ENCODE results near the gene BASP1.
"Not testable (repeated sequence)": the region's sequence is repeated elsewhere in the genome, so short reads cannot be mapped to it uniquely, and the experiment has no call there.

The BASP1 gene

DNA sequence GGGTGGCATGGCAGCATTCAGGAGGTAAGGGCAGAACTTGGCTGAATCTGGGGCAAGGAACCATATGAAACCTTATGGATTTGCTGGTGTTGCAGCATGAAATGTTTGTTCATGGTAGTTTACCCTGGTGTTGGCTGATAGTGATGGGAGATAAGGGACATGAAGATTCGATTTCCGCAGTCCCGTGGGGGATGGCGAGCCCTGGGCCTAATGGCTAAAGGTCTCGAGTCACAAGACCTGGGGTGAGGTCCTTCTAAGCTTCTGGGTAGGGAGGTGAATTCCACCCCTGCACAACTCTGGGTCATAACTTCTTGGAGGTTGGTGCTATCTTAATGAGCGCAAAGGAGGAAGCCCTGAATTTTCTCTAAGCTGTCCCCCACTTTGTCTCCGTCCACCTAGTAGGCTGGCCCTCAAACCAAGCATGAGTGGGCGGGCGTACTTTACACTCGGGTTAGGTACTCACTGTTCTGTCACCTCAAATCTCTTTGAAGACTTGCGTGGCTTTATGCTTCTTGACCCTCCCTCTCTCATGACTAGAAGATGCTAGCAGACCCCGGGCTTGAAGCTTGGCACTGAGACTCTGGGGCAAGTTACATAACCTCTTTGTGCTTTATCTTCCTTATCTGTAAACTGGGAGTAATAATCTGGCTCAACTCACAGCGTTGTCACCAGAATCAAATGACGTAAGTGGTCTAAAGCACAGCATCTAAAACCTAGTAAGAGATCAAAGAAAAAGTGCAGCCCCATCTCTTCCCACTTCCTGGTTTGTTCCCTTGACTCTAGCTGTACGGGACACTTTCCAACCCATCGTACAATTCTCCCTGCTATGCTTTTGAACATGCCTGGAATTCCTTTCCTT, 72.5 kb downstream of the BASP1 start:
- no peak for DNase-seq (ENCODE audit: low read depth)

DNA sequence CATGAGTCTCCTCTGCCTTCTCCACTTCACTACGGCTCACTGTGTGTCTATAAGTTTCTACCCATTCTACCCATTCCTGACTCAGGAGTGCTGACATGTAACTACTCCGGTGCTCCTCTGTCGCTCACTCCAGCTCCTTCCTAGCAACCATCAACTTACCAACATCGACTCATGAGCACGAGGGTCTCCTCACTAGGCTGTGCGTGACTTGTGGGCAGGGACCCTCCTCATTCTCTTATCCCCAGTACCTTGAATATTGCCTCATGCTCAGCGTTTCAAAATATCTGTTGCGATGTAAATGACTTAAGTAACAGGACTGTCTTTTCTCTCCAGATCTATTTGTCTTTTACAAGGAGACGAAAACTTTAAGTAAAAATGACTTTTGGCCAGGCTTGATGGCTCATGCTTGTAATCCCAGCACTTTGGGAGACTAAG, 73.1 kb downstream of the BASP1 start:
- DNase-seq (ENCODE audit: low read depth): no peak

DNA sequence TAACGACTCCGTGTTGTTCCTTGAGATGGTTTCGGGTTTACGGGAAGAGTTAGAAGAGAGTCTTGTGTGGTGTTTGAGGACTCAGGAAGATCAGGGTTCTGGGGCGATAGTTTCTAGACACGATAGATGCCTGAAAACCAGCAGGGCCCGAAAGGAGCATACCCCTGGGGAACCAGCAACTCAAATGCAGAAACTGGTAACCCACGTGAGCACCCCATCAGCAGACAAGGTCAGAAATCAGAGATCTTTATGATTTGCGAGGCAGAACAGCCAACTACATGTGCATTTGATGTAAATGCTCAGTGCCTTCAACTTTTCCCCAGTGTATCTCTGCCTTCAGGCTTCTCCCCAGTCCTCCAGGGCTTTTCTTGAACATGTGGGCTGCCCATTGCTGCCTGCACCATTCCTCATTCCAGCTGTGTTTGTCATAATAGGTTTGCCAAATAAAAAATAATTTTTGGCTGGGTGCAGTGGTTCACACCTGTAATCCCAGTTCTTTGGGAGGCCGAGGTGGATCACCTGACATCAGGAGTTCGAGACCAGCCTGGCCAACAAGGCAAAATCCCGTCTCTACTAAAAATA, 75.1 kb downstream of the BASP1 start:
- DNase-seq (ENCODE audit: low read depth): no peak

DNA sequence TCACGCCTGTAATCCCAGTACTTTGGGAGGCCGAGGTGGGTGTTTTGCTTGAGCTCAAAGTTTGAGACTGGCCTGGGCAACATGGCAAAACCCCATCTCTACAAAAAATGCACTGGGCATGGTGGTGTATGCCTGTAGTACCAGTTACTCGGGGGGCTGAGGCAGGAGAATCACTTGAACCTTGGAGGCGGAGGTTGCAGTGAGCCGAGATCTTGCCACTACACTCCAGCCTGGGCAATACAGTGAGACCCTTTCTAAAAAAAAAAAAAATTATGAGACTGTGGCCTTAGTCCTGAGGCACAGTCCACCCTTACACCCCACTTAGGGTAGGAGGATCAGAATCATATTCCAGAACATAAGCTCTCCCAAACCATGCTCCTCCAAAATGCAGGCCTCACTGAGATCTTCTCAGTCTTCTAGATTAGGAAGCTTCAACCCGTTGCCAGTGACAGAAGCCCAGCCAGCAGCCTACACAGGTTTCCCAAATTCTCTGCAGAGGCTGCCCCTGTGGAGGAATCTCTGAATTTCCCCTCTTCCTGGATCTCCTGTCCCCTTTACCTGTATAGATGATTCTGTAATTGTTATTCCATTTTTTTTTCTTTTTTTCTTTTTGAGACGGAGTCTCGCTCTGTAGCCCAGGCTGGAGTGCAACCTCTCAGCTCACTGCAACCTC, 77.3 kb downstream of the BASP1 start:
- no peak for DNase-seq (ENCODE audit: low read depth)

DNA sequence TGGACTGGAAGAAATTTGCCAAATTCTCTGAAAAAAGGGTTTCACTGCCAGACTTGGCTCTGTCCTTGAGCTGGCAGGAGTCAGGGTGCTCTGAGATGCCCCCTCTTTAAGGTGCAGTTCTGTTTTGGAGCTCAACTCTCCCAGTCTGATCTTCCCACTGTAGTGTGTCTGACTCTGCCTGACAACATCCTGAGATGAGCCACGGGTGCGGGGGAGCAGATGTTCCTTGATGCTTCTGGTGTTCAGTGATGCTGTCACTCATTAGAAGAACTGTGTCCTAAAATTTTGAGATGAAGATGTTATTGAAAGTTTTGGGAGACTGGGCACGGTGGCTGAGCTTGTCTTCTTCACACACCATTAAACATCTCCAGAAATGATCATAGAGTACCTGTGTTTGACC, 78.2 kb downstream of the BASP1 start:
- DNase-seq (ENCODE audit: low read depth): no peak

DNA sequence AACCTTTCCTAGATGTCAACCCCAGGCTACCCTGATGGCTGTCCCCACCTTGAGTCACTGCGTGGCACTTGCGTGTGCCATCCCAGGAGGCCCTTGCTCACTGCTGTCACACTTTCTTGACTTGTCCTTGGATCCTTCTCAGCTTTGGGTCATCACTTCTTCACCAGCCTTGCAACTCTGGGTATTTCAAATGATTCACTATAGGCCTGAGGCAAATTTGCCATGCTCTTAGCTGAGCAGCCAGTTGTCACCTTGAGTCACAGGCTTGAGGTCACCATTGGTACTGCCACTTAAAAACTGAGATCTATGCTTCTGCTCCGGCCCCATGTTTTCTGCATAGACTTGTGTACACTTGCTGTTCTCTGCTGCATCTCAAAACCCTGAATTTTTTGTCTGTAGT, 84.7 kb downstream of the BASP1 start:
- DNase-seq (ENCODE audit: low read depth): no peak

DNA sequence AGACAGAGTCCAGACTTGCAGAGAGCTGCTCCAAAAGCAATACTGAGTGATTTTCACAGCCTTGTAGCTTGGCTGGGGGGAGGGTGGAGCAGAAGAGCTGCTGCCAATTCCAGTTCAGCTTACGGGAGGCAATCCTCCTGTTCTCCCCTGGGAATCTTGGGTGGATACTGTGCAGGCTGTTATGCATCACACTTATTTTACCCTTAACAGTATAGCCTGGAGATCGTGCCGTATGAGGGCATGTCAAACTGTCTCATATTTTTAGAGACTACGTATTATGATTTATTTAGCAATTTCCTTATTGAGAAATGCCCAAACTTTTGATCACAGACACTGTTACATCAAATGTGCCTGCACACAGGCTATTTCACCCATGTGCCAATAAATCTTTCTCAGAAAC, 85.2 kb downstream of the BASP1 start:
- peak; percentile 77 for DNase-seq (ENCODE audit: low read depth)

DNA sequence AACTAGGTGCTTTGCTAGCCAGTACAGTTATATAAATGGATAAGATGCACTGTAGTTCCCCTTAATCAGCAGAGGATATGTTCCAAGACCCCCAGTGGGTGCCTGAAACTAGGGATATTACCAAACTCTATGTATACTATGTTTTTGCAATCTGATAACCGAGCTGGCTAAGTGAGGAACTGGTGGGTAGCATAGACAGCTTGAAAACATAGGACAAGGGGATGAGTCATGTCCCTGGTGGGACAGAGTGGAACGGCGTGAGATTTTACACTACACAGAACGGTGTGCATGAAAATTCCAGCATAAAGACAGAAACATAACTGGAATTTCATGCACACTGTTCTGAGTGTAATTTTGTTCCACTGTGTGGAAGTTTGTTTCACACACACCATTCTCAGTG, 86.9 kb downstream of the BASP1 start:
- no peak for DNase-seq (ENCODE audit: low read depth)

DNA sequence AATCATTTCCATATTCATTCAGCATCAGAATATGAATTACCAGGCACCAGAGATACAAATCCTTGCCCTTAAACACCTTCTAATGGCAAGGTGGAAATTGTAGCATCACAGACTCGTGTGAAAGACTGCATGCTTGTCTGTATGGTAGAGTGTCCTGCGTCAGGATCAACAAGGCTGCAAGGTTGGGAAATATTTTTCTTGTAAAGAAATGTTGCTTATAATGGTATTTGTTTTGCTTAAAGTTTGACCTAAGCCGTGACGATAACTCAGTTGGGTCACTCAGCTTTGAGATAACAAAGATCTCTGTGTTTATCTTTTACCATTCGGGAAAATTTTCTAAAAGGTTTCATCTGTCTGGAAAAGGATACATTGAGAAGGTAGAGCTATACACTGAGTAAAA, 87.6 kb downstream of the BASP1 start:
- no peak for DNase-seq (ENCODE audit: low read depth)

DNA sequence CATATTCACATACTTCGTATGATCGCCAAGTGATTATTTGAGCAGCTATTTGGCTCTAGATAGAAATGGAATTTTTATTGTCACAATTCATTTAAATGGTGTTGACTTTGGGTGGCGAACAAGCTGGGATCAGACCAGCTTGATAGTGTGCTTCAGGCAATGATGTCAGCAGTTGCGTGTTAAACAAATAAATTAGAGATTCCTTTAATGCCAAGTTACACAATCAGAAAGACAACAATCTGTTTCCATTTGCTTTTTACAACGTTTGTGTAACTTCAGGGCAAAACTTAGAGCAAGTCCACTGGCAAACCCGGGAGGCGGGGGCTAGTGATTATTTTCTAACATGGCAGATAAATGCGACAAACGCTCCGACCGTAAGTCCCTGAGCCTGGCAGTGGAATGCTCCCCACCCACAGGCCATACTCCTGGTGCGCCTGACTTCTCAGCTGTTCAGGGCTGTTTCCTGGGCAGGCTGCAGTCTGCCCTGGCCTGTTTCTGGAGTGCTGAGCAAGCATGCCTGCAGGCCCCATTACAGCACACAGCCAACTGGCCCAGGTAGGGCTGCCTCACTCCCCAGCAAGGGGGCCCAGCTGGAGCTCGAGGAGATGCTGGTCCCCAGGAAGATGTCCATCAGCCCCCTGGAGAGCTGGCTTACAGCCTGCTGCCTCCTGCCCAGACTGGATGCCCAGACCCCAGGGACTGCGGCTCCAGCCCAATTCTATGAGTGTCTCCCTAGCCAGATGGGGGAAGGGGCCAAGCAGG, 88.7 kb downstream of the BASP1 start:
- peak; percentile 68 for DNase-seq (ENCODE audit: low read depth)

DNA sequence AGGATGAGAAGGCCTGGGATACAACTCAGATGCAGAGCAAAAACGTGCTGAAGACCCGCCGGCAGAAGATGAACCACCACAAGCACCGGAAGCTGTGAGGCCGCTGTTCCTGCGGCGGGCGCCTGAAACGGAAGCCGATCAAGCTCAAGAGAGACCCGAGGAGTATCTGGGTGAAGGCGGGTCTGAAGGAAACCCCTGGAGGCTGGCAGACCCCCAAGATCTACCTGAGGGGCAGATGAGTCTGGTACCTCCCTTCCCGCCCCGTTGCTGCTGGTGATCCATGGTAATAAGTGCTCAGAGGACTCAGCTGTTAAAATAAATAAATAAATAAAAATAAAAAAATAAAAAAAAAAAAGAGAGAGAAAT, 89.3 kb downstream of the BASP1 start:
- DNase-seq (ENCODE audit: low read depth): no peak

DNA sequence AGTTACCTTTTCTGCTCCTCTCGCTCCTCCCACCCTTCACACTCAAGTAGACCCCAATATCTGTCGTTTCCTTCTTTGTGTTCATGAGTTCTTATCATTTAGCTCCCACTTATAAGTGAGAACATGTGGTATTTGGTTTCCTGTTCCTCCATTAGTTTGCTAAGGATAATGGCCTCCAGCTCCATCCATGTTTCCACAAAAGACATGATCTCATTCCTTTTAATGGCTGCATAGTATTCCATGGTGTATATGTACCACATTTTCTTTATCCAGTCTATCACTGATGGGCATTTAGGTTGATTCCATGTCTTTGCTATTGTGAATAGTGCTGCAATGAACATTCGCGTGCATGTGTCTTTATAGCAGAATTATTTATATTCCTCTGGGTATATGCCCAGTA, 90.0 kb downstream of the BASP1 start:
- DNase-seq (ENCODE audit: low read depth): not testable (repeated sequence)

DNA sequence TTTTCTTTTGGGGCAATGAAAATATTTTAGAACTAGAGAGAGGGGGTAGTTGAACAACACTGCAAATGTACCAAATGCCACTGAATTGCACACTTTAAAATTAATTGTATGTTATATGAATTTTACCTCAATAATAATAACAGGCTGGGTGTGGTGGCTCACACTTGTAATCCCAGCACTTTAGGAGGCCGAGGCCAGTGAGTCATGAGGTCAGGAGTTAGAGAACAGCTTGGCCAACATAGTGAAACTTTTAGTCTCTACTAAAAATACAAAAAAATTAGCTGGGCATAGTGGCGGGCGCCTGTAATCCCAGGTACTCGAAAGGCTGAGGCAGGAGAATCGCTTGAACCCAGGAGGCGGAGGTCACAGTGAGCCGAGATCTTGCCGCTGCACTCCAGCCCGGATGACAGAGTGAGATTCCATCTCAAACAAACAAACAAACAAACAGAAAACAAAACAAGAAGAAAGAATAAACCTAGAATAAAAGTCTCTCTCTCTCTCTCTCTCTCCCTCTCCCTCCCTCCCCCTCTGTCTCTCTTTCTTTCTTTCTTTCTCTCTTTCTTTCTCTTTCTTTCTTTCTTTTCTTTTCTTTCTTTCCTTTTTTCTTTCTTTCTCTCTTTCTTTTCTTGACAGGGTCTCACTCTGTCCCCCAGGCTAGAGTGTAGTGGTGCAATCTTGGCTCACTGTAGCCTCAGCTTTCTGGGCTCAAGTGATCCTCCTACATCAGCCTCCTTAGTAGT, 91.1 kb downstream of the BASP1 start:
- DNase-seq (ENCODE audit: low read depth): no peak

DNA sequence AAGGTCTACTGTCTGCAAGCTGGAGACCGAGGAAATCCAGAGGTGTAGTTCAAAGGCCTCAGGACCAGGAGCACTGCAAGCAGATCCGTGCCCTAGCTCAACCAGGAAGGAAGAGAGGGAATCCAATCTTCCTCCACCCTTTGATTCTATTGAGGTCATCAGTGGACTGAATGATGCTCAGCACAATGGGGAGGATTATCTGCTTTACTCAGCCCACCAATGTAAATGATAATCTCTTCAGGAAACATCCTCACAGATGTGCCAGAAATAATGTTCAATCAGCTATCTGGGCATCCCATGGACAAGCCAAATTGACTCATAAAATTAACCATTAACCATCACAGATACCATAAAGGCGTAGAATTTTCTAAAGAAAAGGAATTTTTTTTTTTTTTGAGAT, 92.0 kb downstream of the BASP1 start:
- no peak for DNase-seq (ENCODE audit: low read depth)

DNA sequence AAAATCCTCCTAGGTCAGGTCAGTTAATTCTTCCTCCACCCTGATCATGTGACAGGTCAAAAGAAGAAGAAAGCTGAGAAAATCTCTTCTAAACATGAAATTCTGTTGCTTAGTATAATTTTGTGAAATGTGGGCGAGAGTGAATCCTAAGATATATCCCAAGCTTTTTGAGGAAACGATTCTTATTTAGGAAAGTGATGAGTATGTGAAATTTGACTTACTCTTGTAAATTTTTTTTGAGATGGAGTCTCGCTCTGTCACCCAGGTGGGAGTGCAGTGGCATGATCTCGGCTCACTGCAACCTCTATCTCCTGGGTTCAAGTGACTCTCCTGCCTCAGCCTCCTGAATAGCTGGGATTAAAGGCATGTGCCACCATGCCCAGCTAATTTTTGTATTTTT, 93.1 kb downstream of the BASP1 start:
- DNase-seq (ENCODE audit: low read depth): not testable (repeated sequence)

DNA sequence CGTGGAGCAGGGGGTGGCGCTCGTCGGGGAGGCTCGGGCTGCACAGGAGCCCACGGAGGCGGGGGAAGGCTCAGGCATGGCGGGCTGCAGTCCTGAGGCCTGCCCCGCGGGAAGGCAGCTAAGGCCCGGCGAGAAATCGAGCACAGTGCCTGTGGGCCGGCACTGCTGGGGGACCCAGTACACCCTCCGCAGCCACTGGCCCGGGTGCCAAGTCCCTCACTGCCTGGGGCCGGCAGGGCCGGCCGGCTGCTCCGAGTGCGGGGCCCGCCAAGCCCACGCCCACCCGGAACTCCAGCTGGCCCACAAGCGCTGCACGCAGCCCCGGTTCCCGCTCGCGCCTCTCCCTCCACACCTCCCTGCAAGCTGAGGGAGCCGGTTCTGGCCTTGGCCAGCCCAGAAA, 94.4 kb downstream of the BASP1 start:
- not testable (repeated sequence) for DNase-seq (ENCODE audit: low read depth)

DNA sequence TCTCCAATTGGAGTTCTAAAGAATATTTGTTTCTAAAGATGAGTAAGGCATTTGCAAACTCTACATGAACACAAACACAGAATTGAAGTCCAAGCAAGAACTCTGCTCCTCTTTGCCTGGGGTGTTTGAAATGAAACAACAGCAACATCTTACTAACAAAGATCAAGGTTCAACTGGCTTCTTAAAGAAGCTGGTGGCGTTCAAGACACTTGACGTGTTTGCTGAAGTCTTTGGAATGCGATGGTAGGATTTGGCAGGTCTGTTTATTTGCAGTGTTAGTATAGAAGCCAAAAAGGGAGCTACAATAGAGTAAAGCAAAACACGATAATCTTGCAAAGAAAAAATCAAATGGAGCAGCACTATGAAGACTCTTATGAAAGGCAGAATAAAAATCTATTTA, 94.9 kb downstream of the BASP1 start:
- no peak for DNase-seq (ENCODE audit: low read depth)

DNA sequence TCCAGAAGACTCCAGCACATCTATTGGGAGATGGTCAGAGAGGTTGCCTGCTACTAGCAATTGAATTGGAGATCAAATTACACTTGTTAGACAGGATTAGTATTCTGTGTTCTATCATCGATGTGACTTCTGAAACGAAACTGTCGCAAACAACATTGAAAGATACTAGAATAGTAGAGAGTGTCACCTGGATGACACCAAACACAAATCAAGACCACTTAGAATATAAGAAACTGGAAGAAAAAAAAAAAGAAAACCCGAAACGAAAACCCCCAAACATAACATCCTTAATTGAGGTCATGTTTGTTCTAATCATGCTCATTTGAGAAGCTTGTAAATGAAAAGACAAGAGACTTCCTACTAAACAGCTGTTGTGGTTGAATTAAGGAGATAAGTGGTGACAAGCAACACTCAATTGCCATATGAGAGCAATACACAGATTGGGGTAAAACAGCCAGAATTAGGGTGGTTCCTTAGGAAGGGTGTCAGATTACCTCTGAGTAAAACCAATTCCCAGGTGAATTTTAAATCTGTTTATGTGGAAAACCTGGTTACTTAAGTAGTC, 97.6 kb downstream of the BASP1 start:
- no peak for DNase-seq (ENCODE audit: low read depth)

DNA sequence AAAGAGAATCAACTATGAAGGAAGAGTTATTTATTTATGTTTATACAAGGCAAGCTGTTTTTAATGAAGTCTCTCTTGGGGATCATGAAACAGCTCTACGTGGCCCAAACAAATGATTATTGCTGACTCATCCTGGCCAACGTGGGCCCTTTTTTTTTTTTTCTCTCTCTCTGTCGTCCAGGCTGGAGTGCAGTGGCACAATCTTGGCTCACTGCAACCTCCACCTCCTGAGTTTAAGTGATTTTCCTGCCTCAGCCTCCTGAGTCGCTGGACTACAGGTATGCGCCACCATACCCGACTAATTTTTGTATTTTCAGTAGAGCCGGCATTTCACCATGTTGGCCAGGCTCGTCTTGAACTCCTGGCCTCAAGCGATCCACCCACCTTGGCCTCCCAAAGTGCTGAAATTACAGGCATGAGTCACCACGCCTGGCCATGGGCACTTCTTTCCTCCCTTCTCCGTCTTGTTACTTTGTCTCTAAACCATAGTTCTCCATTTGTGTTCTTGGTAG, 98.3 kb downstream of the BASP1 start:
- peak; percentile 54 for DNase-seq (ENCODE audit: low read depth)

DNA sequence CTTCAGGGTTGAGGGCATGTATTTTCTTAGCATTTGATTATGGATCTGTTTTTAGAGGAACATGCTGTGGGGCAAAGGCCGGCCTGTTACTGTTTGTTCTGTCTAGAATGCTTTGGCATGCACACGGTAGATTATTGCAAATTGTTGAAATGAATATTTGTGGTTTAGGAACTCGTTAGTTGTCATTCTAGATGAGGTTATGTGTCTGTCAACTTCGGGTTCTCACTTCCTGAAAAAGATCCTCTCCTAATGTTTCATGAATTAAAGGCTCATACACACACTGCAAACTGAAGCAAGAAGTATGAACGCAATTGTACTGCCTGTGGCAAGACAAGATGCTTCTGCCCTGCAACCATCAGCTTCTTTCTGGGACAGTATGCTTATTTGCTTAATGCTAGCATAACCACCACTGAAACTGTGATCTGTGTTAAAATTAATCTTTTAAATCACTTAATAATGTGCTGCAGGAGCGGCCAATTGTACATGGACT, 99.6 kb downstream of the BASP1 start:
- DNase-seq (ENCODE audit: low read depth): no peak

DNA sequence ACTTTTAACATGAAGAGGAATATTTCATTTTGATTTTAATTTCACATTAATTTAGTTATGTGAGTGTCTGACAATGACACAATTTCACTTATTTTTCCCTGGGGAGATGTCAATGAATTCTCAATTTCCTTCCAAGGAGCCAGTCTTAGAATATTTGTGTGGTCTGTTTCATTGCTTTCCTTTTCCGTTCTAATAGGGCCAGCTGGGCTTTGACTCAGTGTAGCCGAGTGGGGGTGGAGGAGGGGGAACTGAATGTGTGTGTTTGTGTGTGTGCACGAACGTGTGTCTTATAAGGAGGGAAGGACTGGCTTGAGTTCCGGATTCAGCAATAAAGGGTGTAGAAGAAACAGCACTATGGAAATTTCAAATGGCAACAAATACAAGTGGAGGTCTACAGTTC, 100.0 kb downstream of the BASP1 start:
- DNase-seq (ENCODE audit: low read depth): no peak
